HepG2 (cell line): ENCODE results near the gene ST8SIA6. TPM values are rescaled to one million over a fixed set of nuclear protein-coding genes. Genes with fewer than 3 reads are reported as not detected.

Experiments
- ATAC-seq: fragments of 200-7000 bp; cut with Tn5 transposase; 3 replicates; pipeline ENCODE4 v1.9.1; 2020; ENCODE audit warnings: mild to moderate bottlenecking, moderate library complexity
- BruUV-seq: library from RNA; stranded (reverse); fragments of 400-500 nt; replicated peaks from 2 replicates; lab custom pipeline; 2021; lab: Mats Ljungman, UMichigan
- CTCF ChIA-PET: fragments of 300-600 bp; formaldehyde crosslinking; extraction: SDS; loops from one replicate; lab custom pipeline; 2021; ENCODE audit warnings: low total read pairs, inconsistent platforms, low intra/inter-chr PET ratio; lab: Yijun Ruan, JAX
- POLR2A ChIA-PET: fragments of 350-600 bp; sonication (Branson Sonifier 250); formaldehyde crosslinking; loops from one replicate; lab custom pipeline; 2020; ENCODE audit warnings: antibody characterized with exemption, inconsistent platforms; lab: Yijun Ruan, JAX
- DNase-seq: peaks from one replicate; pipeline ENCODE4 v3.0.0-alpha.2; 2015; ENCODE audit warnings: low spot score
- FAIRE-seq: peaks from 3 replicates; lab custom pipeline; 2011; peaks lifted over from hg19 to GRCh38; lab: Jason Lieb, UNC
- H2AFZ ChIP-seq: one replicate; pipeline ENCODE4 v1.6.1; 2011; ENCODE audit warnings: low read length, inconsistent platforms
- H3K27ac ChIP-seq: fragments of 300-600 bp; 3 replicates; pipeline ENCODE4 v1.8.0; 2011; ENCODE audit warnings: mixed run types, mild to moderate bottlenecking, mixed read lengths, low read length, inconsistent platforms; ENCODE audit not compliant: insufficient read depth; ENCODE audit errors: extremely low read length
- H3K27me3 ChIP-seq, 2 experiments: fragments of 200-600 bp in 1 of 2; 2 replicates in 1 of 2; 3 replicates in 1 of 2; pipeline versions ENCODE4 v1.6.0 to v1.8.0; 2011; ENCODE audit warnings: low read length in 2 of 2, mild to moderate bottlenecking in 2 of 2, moderate library complexity in 2 of 2, inconsistent platforms in 1 of 2; ENCODE audit not compliant: insufficient read depth in 2 of 2, control insufficient read depth in 1 of 2
- H3K36me3 ChIP-seq, 2 experiments: fragments of 200-600 bp in 1 of 2; replicated peaks in 1 of 2; 2 replicates in 1 of 2; 3 replicates in 1 of 2; pipeline versions ENCODE4 v1.5.1 to v1.8.0; 2011; ENCODE audit warnings: low read length in 2 of 2, inconsistent platforms in 1 of 2; ENCODE audit not compliant: insufficient read depth in 2 of 2, control insufficient read depth in 1 of 2
- H3K4me1 ChIP-seq: 2 replicates; pipeline ENCODE4 v1.5.1; 2012; ENCODE audit warnings: low read length, inconsistent platforms; ENCODE audit not compliant: insufficient read depth
- H3K4me2 ChIP-seq: 2 replicates; pipeline ENCODE4 v1.6.0; 2011; ENCODE audit warnings: low read depth, low read length, inconsistent platforms
- H3K4me3 ChIP-seq, 3 experiments: fragments of 200-600 bp in 1 of 3; sonication (generic), shearing (Covaris generic) in 1 of 3; replicated peaks in 1 of 3; 2 replicates each; pipeline ENCODE4 v1.5.1; 2011 to 2016; ENCODE audit warnings: low read length in 3 of 3, inconsistent platforms in 2 of 3, low read depth in 2 of 3, mild to moderate bottlenecking in 2 of 3, control low read depth in 1 of 3, mixed read lengths in 1 of 3; ENCODE audit not compliant: insufficient read depth in 1 of 3
- H3K79me2 ChIP-seq: one replicate; pipeline ENCODE4 v1.6.1; 2011; ENCODE audit warnings: low read length, inconsistent platforms; ENCODE audit not compliant: insufficient read depth
- H3K9ac ChIP-seq: 2 replicates; pipeline ENCODE4 v1.6.0; 2011; ENCODE audit warnings: mild to moderate bottlenecking, low read depth, low read length, inconsistent platforms; ENCODE audit not compliant: insufficient read depth
- H3K9me3 ChIP-seq: 2 replicates; pipeline ENCODE4 v1.5.1; 2012; ENCODE audit warnings: mild to moderate bottlenecking, low read length
- H4K20me1 ChIP-seq: 2 replicates; pipeline ENCODE4 v1.6.0; 2011; ENCODE audit warnings: inconsistent platforms, mild to moderate bottlenecking, low read length, moderate library complexity; ENCODE audit not compliant: insufficient read depth
- HMGA1 ChIP-seq: sonication (generic); formaldehyde crosslinking; conservative IDR thresholded peaks from 2 replicates; pipeline ENCODE4 v1.4.0; 2020; ENCODE audit warnings: missing genetic modification reagents
- IKZF4 ChIP-seq: sonication (generic); formaldehyde crosslinking; IDR thresholded peaks from 2 replicates; pipeline ENCODE4 v1.5.1; 2020; ENCODE audit warnings: borderline replicate concordance, mild to moderate bottlenecking, low read depth, missing genetic modification reagents; ENCODE audit errors: not compliant biosample characterization
- ZNF136 ChIP-seq: sonication (generic); formaldehyde crosslinking; IDR thresholded peaks from 2 replicates; pipeline ENCODE4 v1.8.1; 2022; ENCODE audit warnings: low read depth, mild to moderate bottlenecking, moderate library complexity, missing genetic modification reagents
- ZNF138 ChIP-seq: sonication (generic); formaldehyde crosslinking; IDR thresholded peaks from 2 replicates; pipeline ENCODE4 v1.5.0; 2020; ENCODE audit warnings: mild to moderate bottlenecking, low read depth, missing genetic modification reagents
- ZNF44 ChIP-seq: sonication (generic); formaldehyde crosslinking; IDR thresholded peaks from 2 replicates; pipeline ENCODE4 v1.5.1; 2020; ENCODE audit warnings: mild to moderate bottlenecking, missing genetic modification reagents
- ZNF496 ChIP-seq: sonication (generic); formaldehyde crosslinking; IDR thresholded peaks from 2 replicates; pipeline ENCODE4 v1.8.1; 2023; ENCODE audit warnings: mild to moderate bottlenecking, moderate library complexity, missing genetic modification reagents; ENCODE audit not compliant: insufficient replicate concordance
- ZNF501 ChIP-seq: sonication (generic); formaldehyde crosslinking; IDR thresholded peaks from 2 replicates; pipeline ENCODE4 v1.5.1; 2020; ENCODE audit warnings: mild to moderate bottlenecking, moderate library complexity, missing genetic modification reagents
- ZNF616 ChIP-seq: sonication (generic); formaldehyde crosslinking; IDR thresholded peaks from 2 replicates; pipeline ENCODE4 v1.5.0; 2020; ENCODE audit warnings: low read depth, mild to moderate bottlenecking, missing genetic modification reagents
- WGBS: methylation state at CpG from one replicate; pipeline ENCODE4 v1.1.6; 2017; ENCODE audit warnings: low lambda C conversion rate; 5-methylcytosine and 5-hydroxymethylcytosine counted together
- in situ Hi-C: cut with HindIII; loops from 2 replicates; pipeline ENCODE4 v1.10.0; 2017; ENCODE audit warnings: low pct_unique_long_range_greater_than_20kb; ENCODE audit not compliant: extremely low pct_ligation_motif_present
- intact Hi-C: fragments of 100-400 bp; cut with micrococcal nuclease; formaldehyde crosslinking; loops from one replicate; pipeline ENCODE4 v1.10.0; 2022; ENCODE audit not compliant: unreplicated experiment
- polyA plus RNA-seq, 8 experiments: library from polyadenylated mRNA; depleted of rRNA in 3 of 8; stranded (reverse) in 7 of 8; unstranded in 1 of 8; fragments of >200 nt; fragmentation: Illumina TruSeq in 4 of 8; extraction: Trizol in 4 of 8; gene quantifications; 2 replicates each; pipeline versions ENCODE4 v1.2.1 to v1.2.3, GENCODE V29; 2011 to 2016; ENCODE audit warnings: low read depth in 4 of 8, missing spikeins in 1 of 8, mixed read lengths in 1 of 8; ENCODE audit not compliant: insufficient read depth in 1 of 8
- total RNA-seq, 5 experiments: library from RNA; depleted of rRNA; stranded (reverse); fragments of >200 nt; fragmentation: Illumina TruSeq; extraction: Trizol; gene quantifications; 2 replicates each; pipeline ENCODE4 v1.2.3, GENCODE V29; 2016; ENCODE audit warnings: low read depth in 1 of 5
- TF ChIP-seq, protein P1 (sequence below): sonication (generic); formaldehyde crosslinking; IDR thresholded peaks from 2 replicates; pipeline ENCODE4 v1.9.0; 2021; ENCODE audit warnings: missing genetic modification reagents, mild to moderate bottlenecking, borderline replicate concordance

Gene ST8SIA6
- total and polyA plus RNA-seq, 2 of the 13 experiments (the other 11 are each of a cell fraction or from before 2014, with no cell fraction given) = not detected

DNA sequence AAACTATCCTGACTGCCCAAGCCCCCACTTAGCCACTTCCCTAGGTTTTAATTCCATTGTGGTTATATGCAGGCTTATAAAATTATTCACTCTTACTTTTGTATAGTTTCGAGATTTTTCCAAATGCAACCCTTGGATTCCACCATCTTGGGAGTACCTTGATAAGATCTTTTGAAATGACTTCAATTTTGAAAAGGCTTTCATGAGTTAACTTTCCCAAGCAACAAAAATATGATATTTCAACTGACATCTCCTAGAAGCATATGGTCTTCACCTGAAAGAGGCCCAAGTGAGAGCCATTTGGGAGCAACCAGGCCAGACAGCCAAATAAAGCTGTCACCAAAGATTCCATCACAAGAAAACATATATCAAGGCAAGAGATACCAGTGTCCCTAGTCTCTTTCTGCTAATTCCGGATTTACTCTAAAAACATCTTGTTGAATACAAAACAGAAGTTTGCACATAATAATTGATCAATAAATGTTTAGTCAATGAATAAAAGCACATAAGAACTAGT is 1.7 kb upstream of the ST8SIA6 start:
- TF ChIP-seq ZNF136 (CRISPR knock-in tag) (no peak), ZNF44 (CRISPR knock-in tag) (no peak), IKZF4 (CRISPR knock-in tag) (no peak), ZNF138 (CRISPR knock-in tag) (no peak), ZNF496 (CRISPR knock-in tag) (no peak), HMGA1 (no peak), ZNF501 (CRISPR knock-in tag) (no peak), ZNF616 (CRISPR knock-in tag) (no peak)
- TF ChIP-seq, protein P1, sequence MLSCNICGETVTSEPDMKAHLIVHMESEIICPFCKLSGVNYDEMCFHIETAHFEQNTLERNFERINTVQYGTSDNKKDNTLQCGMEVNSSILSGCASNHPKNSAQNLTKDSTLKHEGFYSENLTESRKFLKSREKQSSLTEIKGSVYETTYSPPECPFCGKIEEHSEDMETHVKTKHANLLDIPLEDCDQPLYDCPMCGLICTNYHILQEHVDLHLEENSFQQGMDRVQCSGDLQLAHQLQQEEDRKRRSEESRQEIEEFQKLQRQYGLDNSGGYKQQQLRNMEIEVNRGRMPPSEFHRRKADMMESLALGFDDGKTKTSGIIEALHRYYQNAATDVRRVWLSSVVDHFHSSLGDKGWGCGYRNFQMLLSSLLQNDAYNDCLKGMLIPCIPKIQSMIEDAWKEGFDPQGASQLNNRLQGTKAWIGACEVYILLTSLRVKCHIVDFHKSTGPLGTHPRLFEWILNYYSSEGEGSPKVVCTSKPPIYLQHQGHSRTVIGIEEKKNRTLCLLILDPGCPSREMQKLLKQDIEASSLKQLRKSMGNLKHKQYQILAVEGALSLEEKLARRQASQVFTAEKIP (CRISPR knock-in tag) = no peak
- TF ChIP-seq, all 625 proteins: peak for 0
- CTCF ChIA-PET = no interaction called here
- Histone ChIP-seq H3K4me3 (no peak overlapping the region), H3K27ac (no peak overlapping the region), H3K36me3 (no peaks in the 10 kb centered on the region), H3K9ac (no peak overlapping the region), H3K27me3 (peaks cover 0 to 19% of the 10 kb centered on the region in 2 experiments; a peak in 2 of 5 replicates), H3K9me3 (no peaks in the 10 kb centered on the region), H4K20me1 (no peaks in the 10 kb centered on the region), H3K79me2 (no peaks in the 10 kb centered on the region), H2AFZ (no peak overlapping the region), H3K4me1 (no peaks in the 10 kb centered on the region), H3K4me2 (no peak overlapping the region)
- BruUV-seq = no TSS peak
- no peak for FAIRE-seq
- in situ Hi-C loops (no loop called here), intact Hi-C loops (no loop called here)
- ATAC-seq = no peak
- DNase-seq = no peak
- POLR2A ChIA-PET = no interaction called here
- 0% methylated on average over 2 of the region's 2 CpGs for WGBS
